DMS153 treated with DMSO at 0.1 percent for 48 hours (cell line): ENCODE measurements around the gene TRPC4AP.

Experiments
- DNase-seq: peaks from one replicate; lab custom pipeline; 2025; ENCODE audit not compliant: unreplicated experiment; lab: John Stamatoyannopoulos, UW

Gene TRPC4AP

DNA sequence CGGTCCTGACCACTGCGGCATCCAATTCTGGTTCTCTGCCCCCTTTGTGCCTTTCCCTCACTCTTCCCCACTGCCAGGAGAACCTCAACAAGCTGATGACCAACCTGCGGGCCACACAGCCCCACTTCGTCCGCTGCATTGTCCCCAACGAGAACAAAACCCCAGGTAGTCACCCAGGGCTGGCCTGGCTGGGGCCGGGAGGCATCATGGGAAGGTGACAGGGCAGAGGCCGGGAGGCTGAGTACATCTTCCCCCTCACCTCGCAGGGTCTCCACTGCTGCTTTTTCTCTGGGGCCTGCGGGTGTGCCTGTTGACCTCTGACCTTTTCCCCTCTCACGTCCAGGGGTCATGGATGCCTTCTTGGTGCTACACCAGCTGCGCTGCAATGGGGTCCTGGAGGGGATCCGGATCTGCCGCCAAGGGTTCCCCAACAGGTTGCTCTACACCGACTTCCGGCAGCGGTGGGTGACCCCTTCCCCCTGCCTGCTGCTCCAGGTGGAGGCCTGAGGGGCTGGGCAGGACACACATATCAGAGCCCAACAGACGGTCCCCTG is 101.9 kb downstream of the TRPC4AP start:
- no peak for DNase-seq

DNA sequence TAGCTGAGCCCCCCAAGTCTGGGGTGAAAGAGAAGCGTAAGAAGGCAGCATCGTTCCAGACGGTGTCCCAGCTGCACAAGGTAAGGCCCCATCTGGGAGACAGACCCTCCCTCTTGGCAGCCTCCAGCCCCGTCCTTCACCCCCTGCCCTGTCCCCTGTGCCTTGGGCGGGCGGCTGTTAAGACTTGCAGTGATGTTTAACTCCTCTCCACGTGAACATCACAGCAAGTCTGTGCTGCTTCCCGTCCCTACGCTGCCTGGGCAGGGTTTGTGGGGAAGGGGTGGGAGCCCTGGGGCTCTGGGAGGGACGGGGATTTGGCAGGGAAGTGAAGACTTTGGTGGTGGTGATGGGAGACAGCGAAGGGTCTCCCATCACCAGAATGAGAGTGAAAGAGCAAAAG is 102.4 kb downstream of the TRPC4AP start:
- DNase-seq: no peak

DNA sequence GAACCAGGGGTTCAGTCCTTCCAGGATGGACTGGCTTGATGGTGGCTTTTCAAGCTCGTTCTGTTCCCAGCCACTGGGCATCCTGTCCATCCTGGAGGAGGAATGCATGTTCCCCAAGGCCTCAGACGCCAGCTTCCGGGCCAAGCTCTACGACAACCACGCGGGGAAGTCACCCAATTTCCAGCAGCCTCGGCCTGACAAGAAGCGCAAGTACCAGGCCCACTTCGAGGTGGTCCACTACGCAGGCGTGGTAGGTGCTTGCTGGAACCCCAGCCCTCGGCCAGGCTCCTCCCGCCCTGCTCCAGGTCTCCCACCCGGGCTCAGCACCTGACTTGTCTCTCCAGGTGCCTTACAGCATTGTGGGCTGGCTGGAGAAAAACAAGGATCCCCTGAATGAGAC is 102.9 kb downstream of the TRPC4AP start:
- no peak for DNase-seq

DNA sequence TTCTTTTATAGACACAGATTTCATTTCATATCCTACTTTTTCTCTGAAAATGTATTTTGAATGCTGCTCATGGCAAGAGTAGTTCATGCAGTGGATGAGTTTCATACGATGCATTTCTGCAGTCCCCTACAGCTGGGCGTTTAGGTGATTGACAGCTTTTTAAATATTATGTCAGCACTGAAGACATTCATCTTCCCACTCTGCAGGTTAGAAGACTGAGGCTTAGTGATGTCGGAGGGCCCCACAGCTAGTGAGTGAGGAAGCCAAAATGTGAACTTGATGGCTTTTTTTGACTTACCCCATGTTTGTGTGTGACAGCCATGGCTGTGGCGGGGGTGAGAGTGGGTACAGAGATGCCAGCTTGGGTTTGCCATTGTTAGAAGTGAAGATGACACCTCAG is 103.5 kb downstream of the TRPC4AP start:
- no peak for DNase-seq

DNA sequence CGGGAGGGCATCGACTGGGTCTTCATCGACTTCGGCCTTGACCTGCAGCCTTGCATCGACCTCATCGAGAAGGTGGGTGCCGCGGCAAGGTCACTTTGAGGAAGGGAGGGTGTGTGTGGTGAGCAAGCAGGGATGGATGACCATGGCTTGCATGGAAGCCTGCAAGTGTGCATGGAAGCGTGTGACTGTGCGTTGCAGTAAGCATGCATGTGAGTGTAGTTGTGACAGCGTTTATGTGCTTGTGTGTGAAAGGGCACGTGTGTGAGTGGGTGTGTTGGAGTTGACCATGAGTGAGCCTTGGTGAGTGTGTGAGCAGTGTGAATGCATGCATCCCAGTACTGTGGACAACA is 104.4 kb downstream of the TRPC4AP start:
- no peak for DNase-seq

DNA sequence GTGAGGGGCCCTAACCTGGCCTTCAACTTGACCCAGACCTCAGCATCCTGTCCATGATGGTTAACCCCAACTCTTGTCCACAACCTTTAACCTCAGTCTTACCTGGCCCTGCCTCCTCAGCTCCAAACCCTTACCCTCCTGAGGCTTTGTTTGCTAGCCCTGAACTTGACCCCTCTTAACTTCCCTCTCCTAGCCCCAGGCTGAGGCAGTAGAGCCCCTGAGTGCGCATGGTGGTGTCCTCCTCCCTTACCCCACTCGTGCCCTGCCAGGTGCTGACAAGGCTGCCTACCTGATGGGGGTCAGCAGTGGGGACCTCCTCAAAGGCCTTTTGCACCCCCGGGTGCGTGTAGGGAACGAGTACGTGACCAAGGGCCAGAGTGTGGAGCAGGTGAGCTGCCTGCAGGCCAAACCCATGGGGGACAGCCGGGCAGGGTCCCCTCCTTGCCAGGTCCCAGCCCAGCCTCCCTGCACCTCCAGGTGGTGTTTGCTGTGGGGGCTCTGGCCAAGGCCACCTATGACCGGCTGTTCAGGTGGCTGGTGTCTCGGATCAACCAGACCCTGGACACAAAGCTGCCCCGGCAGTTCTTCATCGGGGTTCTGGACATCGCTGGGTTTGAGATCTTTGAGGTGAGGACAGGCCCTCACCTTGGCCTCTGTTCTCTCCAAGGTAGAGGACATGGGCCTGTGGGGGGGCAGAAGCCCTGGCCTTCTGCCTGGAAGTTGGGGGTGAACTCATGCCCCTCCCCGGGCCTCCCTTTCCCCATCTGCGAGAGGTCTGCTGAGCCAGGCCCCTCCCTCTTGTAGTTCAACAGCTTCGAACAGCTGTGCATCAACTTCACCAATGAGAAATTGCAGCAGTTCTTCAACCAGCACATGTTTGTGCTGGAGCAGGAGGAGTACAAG is 105.1 kb downstream of the TRPC4AP start:
- DNase-seq: no peak

DNA sequence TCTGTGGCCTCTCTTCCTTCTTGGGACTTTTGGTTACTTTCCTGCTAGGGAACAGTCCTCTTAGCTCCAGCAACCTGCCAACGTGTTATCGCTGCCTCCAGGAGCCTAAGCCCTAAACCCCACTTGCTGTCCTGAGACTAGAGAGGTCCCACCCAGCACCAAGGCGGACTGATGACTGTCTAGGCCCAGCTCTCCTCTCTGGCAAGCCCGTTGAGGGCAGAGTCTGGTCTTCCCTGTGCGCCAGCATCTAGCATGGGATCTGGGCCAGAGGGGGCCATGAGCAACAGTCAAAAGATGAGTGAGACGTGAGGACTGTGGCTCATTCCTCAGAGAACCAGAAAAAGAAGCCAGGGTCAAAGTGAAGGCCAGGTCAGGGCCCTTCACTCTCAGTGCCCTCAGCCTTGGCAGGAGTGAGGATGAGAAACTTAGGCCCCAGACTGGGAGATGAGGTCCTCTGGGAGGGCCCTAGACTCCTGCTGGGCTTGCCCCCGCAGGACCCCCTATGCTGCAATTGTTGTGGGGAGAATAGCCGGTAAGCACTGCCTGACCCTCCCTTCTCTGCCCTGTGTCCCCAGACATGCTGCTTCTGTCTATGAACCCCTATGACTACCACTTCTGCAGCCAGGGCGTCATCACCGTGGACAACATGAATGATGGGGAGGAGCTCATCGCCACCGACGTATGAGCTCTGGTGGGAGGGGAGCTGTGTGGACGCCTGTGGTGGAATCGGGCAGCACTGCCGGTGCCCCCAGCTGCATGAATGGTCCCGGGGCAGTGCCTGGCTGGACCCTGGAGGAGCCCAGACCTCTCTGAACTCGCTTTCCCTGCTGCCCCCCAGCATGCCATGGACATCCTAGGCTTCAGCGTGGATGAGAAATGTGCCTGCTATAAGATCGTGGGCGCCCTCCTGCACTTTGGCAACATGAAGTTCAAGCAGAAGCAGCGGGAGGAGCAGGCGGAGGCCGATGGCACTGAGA is 106.0 kb downstream of the TRPC4AP start:
- DNase-seq: no peak

DNA sequence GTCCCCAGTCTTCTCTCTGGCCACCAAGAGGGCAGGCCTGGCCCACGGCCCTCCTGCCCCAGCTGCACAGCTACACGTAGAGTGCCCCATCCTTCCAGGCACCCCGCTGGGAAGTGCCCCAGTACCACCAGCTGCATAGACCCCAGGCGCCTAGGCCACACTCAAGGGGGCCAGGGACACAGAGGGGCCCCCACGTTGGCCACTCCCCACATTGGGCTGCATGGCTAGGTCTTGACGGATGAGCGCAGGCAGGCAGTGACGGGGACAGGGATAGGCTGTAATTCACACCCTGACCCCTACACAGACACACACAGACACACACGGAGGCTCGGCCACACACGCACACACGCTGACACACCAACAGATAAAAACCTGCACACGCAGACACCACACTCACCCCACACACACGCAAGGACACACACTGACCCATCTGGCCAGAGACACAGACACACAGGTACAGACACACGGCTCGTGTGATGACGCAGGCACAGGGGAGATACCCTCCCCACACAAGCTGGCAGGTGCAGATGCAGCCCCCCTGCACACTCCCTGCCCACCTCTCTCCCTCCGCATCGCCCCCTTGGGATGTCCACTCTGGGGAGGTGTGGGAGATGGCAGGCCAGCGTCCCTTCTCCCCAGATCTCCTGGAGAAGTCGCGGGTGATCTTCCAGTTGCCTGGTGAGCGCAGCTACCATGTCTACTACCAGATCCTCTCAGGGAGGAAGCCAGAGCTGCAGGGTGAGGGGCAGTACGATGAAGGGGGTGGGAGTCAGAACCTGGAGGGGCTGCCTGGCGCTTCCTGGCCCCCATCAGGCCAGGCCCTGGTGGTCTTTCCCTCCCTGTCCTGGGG is 106.9 kb downstream of the TRPC4AP start:
- DNase-seq: no peak

DNA sequence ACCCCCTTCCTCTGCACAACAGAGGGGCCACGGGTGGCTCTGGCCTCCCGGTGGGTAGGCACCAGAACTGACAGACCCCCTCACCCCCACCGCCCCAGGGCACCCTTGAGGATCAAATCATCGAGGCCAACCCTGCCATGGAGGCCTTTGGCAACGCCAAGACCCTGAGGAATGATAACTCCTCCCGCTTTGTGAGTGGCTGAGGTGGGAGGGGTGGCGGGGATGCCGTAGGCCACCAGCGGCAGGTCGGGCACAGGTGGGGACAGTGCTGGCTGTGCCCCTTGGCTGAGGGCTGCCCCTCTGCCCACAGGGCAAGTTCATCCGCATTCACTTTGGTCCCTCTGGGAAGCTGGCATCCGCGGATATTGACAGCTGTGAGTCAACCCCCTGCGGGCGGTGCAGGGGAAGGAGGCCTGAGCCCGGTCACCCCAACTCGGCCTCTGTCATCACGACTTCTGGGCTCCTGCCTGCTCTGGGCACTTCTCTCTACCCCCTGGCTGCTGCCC is 107.8 kb downstream of the TRPC4AP start:
- no peak for DNase-seq

DNA sequence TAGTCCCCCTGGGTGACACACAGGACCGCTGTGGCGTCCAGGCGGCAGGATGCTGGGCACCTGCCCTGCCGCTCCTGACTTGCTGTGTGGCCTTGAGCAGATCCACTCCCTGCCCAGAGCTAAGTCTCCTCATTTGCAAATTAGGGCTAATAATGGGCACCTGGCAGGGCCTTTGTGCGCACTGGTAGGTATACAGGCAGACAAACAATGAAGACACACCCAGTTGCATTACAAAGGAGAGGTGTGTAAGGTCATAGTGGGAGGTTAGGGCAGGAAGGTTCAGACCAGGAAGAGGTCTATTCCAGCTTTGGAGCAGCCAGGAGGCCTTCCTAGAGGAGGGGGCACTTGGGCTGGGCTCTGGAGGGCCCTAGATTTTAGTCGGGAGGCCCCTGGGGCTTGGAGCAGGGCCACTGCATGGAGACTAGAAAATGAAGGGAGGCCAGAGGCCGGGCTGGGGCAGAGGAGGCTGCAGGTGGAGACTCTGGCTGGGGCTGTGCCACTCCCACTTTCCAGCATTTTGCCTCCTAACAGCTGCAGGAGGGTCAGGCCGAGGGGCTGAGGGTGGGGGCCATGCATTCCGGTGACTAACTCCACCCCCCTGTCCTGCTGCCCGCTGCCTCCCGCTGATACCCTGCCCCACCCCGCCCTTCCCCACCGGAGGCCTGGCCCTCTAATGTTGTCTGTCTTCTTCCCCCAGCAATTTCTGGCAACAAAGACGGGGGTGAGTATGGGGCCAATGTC is 108.4 kb downstream of the TRPC4AP start:
- peak; percentile 36 for DNase-seq

DNA sequence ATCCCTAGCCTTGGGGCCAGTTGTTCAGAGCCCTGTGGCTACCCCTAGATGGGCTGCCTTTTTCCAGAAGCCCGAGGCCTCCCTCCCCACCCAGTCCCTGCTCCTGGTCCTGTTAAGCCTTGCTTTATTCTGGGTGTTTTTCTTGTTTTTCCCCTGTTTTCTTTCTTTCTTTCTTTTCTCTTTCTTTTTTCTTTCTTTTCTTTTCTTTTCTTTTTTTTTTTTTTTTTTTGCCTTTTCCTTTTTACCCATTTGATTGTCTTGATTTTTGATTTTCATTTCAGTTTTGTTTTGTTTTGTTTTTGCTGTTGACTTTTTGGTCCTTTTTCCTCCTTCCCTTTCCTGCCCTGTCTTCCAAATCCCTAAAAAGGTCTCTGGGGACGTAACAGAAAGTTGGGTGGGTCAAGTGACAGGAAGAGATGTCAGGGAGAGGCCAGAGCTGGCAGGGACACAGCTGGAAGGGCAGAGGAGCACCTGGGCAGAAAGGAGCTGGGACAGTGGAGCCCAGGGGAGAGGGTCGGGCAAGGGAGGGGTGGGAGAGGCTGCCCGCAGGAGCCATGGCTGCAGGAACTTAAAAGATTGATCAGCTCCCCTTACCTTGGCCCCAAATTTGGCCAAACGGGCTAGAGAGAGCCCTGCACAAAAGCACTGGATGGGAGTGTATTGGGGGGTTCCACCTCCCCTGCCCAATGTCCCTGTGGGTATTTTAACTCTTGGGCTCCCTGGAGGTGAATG is 109.4 kb downstream of the TRPC4AP start:
- DNase-seq: no peak

DNA sequence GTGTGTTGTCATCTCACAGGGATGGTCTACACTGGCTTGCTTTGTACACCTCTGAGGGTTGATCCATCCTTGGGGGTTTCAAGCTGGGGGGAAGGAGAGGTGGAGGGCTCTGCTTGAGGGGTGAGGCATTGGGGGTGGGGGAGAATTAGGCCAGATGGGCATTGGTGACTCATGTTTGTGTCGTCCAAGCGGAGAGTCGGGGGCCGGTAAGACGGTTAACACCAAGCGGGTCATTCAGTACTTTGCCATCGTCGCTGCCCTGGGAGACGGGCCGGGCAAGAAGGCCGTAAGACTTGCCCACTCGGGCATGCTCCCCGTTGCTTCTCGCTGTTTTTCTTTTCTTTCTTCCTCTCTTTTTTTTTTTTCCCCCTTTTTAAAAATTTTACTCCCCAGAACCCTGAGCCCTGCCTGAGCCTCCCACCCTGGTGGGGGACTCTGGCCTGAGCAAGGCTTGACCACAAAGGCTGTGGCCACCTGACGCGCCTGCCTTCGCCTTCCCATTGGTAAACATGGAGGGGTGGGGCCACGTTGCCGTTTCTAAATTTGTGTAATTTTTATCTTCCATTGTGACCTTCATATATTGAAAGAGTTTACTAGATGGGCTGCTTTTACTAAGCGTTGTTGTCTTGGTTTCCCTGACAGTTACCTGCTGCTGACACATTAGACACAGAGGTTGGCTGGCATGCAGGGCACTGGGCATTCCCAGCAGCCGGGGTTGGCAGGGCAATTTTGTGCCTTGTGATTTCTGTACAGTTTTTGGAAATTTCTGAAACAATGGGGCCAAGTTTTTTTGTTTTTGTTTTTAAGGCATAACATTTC is 110.1 kb downstream of the TRPC4AP start:
- DNase-seq: no peak

DNA sequence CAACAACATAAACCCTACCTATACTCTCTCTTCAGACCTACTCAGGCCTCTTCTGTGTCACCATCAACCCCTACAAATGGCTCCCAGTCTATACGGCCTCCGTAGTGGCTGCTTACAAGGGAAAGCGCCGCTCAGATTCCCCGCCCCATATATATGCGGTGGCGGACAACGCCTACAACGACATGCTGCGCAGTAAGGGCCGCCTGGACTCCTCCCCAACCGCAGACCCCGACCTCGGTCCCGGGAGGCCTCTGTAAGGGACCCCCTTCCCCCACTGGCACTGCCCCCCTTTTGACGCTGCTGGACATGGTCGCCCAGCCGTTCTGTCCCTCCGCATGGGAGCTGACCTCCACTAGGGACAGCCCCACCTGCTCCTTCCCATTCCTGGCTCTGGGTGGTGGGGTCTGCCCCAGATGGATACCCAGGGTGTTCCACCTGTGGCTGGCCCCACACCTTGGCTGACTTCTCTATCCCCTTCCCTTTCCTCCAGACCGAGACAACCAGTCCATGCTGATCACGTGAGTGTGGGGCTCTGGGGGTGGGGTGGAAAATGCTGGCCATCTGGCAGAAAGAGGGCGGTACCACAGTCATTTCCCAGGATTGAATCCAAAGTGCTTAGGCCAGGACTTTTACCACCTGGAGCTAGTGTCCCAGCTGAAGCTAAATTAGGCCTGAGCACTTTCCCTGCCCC is 111.9 kb downstream of the TRPC4AP start:
- DNase-seq: no peak

DNA sequence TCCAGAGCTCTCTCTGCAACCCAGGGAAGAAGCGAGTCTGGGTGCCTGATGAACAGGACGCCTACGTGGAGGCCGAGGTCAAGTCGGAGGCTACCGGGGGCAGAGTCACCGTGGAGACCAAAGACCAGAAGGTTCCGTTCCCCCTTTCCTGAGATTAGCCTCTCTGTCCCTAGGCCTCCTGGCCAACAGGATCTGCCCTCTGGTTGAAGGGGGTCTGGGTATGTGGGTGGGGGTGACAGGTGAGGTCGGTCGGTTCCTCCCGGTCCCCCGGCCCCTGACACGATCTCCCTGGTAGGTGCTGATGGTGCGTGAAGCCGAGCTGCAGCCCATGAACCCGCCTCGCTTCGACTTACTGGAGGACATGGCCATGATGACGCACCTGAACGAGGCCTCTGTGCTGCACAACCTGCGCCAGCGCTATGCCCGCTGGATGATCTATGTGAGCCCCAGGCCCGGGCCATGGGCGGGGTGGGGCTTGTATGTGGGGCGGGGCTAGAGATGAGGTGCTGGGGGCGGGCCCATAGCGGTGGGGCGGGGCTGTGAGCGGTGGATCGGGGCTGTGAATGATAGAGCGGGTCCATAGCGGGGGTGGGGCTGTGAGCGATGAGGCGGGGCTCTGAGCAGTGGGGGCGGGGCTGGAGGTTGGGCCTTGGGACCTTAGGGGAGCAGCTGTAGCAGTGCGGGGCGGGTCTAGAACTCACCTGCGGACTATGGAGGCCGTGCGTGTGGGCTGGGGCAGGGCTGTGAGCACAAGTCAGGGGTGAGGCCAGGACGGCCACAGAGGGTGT is 113.0 kb downstream of the TRPC4AP start:
- no peak for DNase-seq

DNA sequence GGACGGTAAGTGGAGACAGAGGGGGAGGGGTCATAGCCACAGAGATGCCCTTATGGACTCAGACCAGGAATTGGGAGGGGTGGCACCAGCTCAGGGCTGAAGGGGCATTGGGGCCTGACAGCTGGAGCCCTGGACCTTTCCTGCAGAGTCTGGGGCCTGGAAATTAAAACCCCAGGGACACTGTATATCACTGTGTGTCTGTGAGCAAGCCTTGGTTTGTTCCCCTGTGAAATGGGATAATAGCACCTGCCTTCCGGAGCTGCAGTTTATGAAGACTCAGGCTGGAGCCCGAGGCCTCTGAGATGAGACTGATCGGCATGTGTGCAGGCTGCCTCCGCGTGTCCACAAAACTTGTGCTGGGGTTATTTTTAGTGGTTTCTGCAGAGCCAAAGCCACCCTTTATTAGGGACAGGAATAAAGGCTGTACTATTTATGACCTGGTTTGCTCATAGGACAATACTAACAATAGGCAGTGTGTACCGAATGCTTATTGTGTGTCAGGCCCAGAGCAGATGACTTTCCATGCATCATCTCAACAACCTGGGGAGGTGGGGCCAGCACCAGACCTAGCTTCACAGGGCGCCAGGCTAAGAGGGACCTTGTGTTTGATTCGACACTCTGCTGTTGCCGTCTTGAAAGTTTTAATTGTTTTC is 114.4 kb downstream of the TRPC4AP start:
- DNase-seq: no peak

DNA sequence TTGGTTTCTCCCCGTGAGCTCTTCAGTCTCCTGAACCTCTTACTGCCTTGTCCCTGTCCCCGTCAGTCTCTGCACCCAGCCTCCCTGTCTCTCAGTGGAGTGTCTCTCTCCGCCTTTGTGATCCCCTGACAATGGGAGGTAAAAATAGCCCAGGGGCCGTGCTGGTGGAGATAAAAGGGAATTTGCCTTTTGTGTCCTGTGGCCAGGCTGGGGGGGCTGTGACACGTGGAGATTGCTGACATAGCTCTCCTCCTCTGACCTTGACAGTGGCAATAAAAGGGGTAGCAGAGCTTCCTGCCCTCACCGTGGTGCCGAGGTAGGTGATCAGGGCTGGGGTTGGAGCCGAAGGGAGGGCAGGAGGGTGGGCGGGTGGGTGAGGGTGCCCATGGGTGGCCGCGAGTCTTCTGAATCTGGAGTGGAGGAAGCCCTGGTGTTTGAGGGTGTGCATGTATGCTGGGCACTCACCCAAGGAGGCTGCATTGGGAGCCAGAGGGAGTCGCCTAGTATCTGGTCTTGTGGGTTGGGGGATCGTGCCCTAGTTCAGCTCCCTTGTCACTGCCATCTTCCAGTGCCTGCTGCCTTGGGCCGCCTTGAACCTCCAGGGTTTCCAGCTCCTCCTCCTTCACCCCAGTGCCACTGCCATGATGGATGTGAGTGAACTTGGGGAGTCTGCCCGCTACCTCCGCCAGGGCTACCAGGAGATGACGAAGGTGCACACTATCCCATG is 115.1 kb downstream of the TRPC4AP start:
- DNase-seq: no peak
